Hematopoietic multipotent progenitor cell treated with erythropoietin and hydrocortisone succinate and interleukin-3 and kit ligand, for 6 days (in vitro differentiated cells): Measurements from ENCODE around the gene GGACT.
"Not testable (repeated sequence)": the region's sequence is repeated elsewhere in the genome, so short reads cannot be mapped to it uniquely, and the experiment has no call there.

Experiments
- DNase-seq: peaks from one replicate; pipeline ENCODE4 v3.0.0-alpha.2; 2015

The GGACT gene

GRCh38 chr13:100588331-100589177 is at the start of gene GGACT:
TSS of gene GGACT (minus strand) at chr13:100588789. CDS start at chr13:100532591, 56,198 bp downstream.
- peak; percentile 81 for DNase-seq

GRCh38 chr13:100637796-100638195 is 49.2 kb upstream of the GGACT start:
- DNase-seq = no peak

GRCh38 chr13:100637380-100637779 is 48.8 kb upstream of the GGACT start:
- no peak for DNase-seq

DNA sequence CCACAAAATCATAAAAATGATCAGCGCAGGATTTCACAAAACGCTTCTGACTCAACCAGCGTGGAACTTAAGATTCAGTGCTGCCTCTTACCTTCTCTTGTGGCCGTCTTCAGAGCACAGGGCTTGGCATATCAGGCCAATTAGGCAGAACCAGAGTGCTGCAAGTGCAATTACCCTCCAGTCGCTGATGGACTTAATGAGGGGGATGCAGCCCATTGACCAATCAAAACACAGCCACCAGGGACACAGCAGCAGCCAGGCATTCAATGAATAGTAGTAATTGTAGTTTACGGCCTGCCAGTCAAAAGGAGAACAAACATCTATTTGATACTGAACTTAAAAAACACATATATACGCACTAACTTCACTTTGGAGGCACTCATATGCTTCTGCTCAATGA is 47.9 kb upstream of the GGACT start:
- DNase-seq = no peak

DNA sequence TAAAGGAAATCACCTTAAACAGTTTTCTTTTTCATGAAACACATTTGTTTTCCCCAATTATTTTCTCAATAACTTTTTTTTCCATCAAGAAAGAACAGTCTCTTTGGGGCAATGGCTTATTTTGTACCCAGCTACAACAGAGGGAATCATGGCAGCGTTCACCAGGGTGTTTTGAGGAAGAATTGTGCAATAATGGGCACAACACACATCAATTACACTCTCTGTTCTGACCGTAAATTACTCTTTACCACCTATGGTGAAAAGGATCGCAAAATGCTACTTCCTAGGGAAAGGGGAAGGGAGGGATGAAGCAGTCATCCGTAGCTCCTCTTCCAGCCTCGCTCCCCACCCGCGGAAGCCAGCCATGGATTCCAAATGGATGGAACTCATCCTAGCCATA is 47.4 kb upstream of the GGACT start:
- DNase-seq = no peak

- no peak for DNase-seq
Observed at GRCh38 chr13:100634696-100635095, 46.1 kb upstream of the GGACT start.

DNA sequence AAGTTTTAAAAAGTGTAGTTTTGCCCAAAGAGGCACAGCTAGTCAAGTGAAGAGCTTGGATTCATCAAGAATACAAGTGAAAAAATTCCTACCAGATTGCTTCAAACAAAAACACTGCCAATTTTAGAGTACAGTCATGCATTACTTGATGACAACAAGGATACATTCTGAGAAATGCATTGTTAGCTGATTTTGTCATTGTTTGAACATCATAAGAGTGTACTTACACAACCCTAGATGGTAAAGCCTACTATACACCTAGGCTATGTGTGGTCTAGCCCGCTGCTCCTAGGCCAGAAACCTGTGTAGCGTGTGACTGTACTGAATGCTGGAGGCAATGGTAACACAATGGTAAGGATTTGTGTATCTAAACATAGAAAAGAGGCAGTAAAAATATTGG is 44.9 kb upstream of the GGACT start:
- no peak for DNase-seq

GRCh38 chr13:100630555-100630954 is 42.0 kb upstream of the GGACT start:
- no peak for DNase-seq

DNA sequence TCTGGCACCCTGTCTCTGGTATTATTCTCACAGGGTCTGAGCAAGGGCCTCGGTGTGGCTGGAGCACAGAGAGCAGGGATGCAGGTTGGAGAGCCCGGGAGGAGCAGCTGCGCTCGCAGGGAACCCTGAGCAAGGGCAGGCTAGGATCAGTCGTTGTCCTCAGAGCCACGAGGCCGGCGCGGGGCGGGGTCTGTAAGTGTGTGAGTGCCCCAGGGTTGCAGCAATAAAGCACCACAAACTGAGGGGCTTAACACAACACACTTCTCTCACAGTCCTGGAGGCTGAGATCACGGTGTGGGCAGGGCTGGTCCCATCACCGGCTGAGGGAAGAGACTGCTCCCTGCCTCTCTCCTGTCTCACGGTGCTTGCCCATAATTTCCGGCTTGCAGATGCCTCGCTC is 38.5 kb upstream of the GGACT start:
- DNase-seq = no peak

GRCh38 chr13:100625447-100625846 is 36.9 kb upstream of the GGACT start:
- no peak for DNase-seq

GRCh38 chr13:100620792-100621191 is 32.2 kb upstream of the GGACT start:
- DNase-seq = no peak

- DNase-seq = no peak
Observed at GRCh38 chr13:100619940-100620339, 31.4 kb upstream of the GGACT start.

GRCh38 chr13:100618897-100619296 is 30.3 kb upstream of the GGACT start:
- DNase-seq = not testable (repeated sequence)

GRCh38 chr13:100613031-100613430 is 24.4 kb upstream of the GGACT start:
- no peak for DNase-seq

- peak; percentile 51 for DNase-seq
Observed at GRCh38 chr13:100611678-100612492, 23.3 kb upstream of the GGACT start.

DNA sequence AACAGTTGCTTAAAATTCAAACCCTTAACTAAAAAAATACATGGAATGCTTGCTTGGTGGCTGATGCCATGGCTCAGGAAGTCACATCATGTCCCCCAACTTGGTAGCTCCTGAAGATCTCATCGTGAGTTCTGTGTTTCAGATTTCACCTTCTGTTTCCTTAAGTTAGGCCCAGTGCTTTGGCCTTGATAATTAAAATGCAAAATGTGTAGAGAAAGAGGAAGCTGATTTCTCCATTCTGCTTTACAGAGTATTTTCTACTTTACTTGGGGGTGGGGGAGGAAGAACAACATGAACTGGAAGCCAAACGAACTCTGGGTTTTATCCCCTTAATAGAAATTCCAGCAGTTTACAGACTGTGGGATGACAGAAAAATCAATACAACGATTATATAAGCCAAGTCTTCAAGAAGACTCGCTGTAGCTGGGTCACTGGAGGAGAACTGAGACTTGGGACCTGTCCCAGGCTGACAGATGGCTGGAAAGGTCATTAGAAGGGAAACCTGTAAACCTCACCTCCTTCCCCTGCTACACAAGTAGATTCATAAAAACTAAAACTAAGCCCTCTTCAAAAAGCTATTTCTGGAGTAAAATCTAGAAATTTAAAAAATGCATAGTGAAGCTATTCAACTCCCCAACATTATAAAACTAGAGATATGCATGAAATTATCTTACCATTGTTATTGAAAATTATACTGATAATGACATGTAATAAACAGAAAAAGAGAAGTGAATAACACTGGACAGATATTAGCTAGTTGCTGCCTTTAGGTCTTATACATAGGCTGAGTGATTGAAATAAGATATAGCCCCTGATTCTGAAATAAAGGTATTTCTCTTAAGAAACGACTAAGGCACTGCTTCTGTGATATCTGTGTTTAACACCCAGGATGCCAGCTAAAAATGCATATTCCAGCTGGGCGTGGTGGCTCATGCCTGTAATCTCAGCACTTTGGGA is 22.1 kb upstream of the GGACT start:
- peak; percentile 59 for DNase-seq

DNA sequence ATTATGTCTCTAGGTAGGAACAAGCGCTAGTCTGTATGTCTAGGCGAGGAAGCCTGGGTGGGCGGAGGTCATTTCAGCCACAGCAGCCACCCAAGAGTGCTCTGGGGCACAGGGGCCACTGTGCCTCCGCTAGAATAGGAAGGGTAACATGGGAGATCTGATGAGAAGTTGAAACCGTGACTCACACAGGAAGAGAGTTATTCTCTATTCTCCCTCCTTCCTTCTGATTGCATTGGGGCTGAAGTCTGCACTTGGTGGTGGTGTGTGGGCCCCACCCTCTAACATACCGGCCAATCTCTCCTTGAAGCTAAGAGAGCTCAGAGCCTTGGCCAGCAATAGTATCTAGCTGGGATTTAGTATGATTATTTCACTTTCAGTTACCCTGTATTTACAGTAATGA is 20.3 kb upstream of the GGACT start:
- peak; percentile 62 for DNase-seq

- DNase-seq = no peak
Observed at GRCh38 chr13:100608489-100608888, 19.9 kb upstream of the GGACT start.

GRCh38 chr13:100604918-100605710 is 16.5 kb upstream of the GGACT start:
- DNase-seq = no peak

GRCh38 chr13:100602493-100603111 is 14.0 kb upstream of the GGACT start:
- DNase-seq = no peak

DNA sequence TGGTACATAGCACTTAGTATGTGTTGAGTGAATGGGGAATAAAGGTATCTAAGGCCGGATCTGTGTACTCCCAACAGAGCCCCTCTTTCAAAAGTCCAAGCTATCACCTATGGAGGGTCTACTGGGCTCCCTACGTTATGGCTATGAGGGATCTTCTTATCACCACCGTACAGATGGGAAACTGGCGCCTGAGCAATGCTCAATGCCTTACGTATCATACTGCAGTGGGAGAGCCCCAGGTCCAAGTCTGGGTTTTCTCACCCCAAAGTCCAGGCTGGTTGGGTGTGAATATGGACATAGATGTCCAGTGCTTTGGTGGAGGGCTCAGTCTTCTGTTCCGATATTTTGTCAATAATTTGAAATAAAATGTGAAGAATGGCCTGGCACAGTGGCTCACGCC is 13.1 kb upstream of the GGACT start:
- no peak for DNase-seq

- DNase-seq = peak; percentile 47
Observed at GRCh38 chr13:100600915-100601314, 12.3 kb upstream of the GGACT start.
